ENCODE results near the gene UGT1A8. TPM values are rescaled to one million over a fixed set of nuclear protein-coding genes. Genes with fewer than 3 reads are reported as not detected.
A peak's percentile ranks its signal among the peaks of the same experiment; 100 is the strongest.

UGT1A8 gene
- polyA plus RNA-seq, 2 of the 4 experiments (the other 2 are of a cell fraction), result 0.22 TPM; not detected in 1

- POLR2A ChIA-PET, result no interaction called here
- Histone ChIP-seq H3K4me2 (no peak overlapping the region), H3K4me1 (peaks cover 8% of the 10 kb centered on the region), H3K4me3 (no peak overlapping the region), H3K9me3 (no peaks in the 10 kb centered on the region), H3K27ac (peak overlapping the region in 1 of 2 experiments; percentile 65; a peak in 3 of 6 replicates)
- ATAC-seq, result no peak
- no peak for TF ChIP-seq POLR2AphosphoS2 (conservative IDR thresholded peaks at IDR 0.05; ENCODE audit: low read length)
- TF ChIP-seq BCL3 (IDR thresholded peaks at IDR 0.05), result no peak
- TF ChIP-seq CEBPB (IDR thresholded peaks at IDR 0.05), result no peak
- no peak for TF ChIP-seq FOSL2 (IDR thresholded peaks at IDR 0.05)
- TF ChIP-seq FOSL2 (CRISPR knock-in tag; IDR thresholded peaks at IDR 0.05), result no peak
- TF ChIP-seq RAD21 (conservative IDR thresholded peaks at IDR 0.05 in 1 of 2, IDR thresholded peaks at IDR 0.05 in 1 of 2), result no peak
- no peak for TF ChIP-seq HOXB13 (CRISPR knock-in tag; IDR thresholded peaks at IDR 0.05; ENCODE audit: low read depth)
- no peak for TF ChIP-seq ZFP36 (IDR thresholded peaks at IDR 0.05; ENCODE audit: borderline replicate concordance, partially characterized antibody)
- TF ChIP-seq CTCF (IDR thresholded peaks at IDR 0.05), result no peak
- TF ChIP-seq RARB (CRISPR knock-in tag; IDR thresholded peaks at IDR 0.05), result no peak
- no peak for TF ChIP-seq ZNF302 (CRISPR knock-in tag; IDR thresholded peaks at IDR 0.05)
- TF ChIP-seq ESRRA (IDR thresholded peaks at IDR 0.05; ENCODE audit: borderline replicate concordance, low read length), result no peak
- no peak for TF ChIP-seq TP53 (CRISPR knock-in tag; IDR thresholded peaks at IDR 0.05)
- TF ChIP-seq NPAS2 (CRISPR knock-in tag; IDR thresholded peaks at IDR 0.05; ENCODE audit: borderline replicate concordance), result no peak
- no peak for TF ChIP-seq GATA3 (IDR thresholded peaks at IDR 0.05; ENCODE audit: borderline replicate concordance)
- no peak for TF ChIP-seq PBX3 (IDR thresholded peaks at IDR 0.05)
- TF ChIP-seq RNF2 (IDR thresholded peaks at IDR 0.05; ENCODE audit: borderline replicate concordance, low read depth), result no peak
- DNase-seq (ENCODE audit: low read depth in 1 of 2, low spot score in 1 of 2), result no peak
- WGBS (ENCODE audit: missing lambda C conversion rate), result 72% methylated on average over 2 of the region's 2 CpGs
- CTCF ChIA-PET, result interaction anchor here (1.3 kb wide), 1 partner anchor 8 kb away, joined by 4 read pairs; no protein-coding TSS in a partner anchor
- FAIRE-seq, result no peak
Measured at GRCh38 chr2:233803292-233803911, 186.0 kb downstream of the UGT1A8 start.

- no peak for FAIRE-seq
- no peak for ATAC-seq
- Histone ChIP-seq H3K4me2 (no peak overlapping the region), H3K27ac (peak overlapping the region in 1 of 2 experiments; percentile 57; a peak in 1 of 6 replicates), H3K4me1 (peaks cover 8% of the 10 kb centered on the region), H3K9me3 (no peaks in the 10 kb centered on the region), H3K4me3 (no peak overlapping the region)
- CTCF ChIA-PET, result interaction anchor here (1.3 kb wide), 1 partner anchor 9 kb away, joined by 4 read pairs; no protein-coding TSS in a partner anchor
- no peak for DNase-seq (ENCODE audit: low read depth in 1 of 2, low spot score in 1 of 2)
- POLR2A ChIA-PET, result no interaction called here
- TF ChIP-seq ATOH8 (CRISPR knock-in tag; IDR thresholded peaks at IDR 0.05; ENCODE audit: low read depth) (no peak), JUN (IDR thresholded peaks at IDR 0.05) (no peak)
- 69% methylated on average over 8 of the region's 8 CpGs for WGBS (ENCODE audit: missing lambda C conversion rate)
Measured at GRCh38 chr2:233803994-233804393, 186.6 kb downstream of the UGT1A8 start.

Measured in A549 (cell line).